GM12878 (cell line): ENCODE results near the gene RERE.

ENCODE experiments used
- ASH2L ChIP-seq: fragments of 300-600, 200-600 bp; sonication (generic); IDR thresholded peaks from 2 replicates; pipeline ENCODE4 v1.6.1; 2017; ENCODE audit warnings: low read depth, mild to moderate bottlenecking, borderline replicate concordance
- CTCF ChIP-seq, 3 experiments: IDR thresholded peaks in 2 of 3; conservative IDR thresholded peaks in 1 of 3; 2 replicates each; pipeline ENCODE4 v1.5.1; 2011; ENCODE audit warnings: low read depth in 3 of 3, low read length in 3 of 3, mild to moderate bottlenecking in 3 of 3, control low read depth in 2 of 3, moderate library complexity in 2 of 3, inconsistent platforms in 1 of 3, mixed read lengths in 1 of 3; ENCODE audit not compliant: control insufficient read depth in 2 of 3, insufficient read depth in 1 of 3; ENCODE audit errors: extremely low read depth in 1 of 3
- KDM1A ChIP-seq: fragments of 200-600 bp; sonication (generic); IDR thresholded peaks from 2 replicates; pipeline ENCODE4 v1.6.1; 2016; ENCODE audit warnings: borderline replicate concordance

DNA sequence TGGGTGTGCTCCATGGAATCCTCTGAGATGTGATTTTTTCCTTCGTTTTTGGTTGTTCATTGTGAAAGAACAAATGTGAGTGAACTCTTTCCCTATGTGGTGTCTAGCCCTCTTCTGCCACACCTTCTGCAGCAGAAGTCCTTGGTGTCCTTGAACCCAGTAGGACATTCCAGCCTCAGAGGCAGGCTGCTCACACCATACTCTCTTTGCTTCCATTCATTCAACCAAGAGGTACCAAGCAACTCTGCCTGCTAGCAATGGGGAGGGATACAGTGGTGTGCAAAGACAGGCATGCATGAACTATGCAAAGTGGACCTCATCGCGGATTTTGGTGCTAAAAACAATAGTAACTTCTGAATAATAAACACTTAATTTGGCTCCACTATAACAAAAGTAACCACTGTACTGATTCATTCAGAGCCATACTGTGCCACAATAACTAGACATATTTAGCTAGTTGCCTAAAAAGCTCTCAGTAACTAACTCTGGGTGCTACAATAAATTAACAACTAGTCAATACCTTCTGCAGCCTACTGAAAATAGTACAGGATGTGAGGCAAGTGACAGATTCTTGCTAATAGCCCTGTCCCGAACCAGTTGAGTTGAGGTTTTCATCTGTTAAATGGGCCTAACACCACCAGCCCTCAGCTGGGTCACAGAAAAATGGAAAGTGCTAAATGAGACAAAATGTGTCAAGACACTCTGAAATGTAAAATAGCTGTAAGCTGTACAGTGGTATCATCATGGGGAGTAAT lies 344.1 kb downstream of the RERE start:
- TF ChIP-seq KDM1A: no peak
- TF ChIP-seq ASH2L: no peak
- TF ChIP-seq CTCF (IDR thresholded peaks at IDR 0.05 in 2 of 3, conservative IDR thresholded peaks at IDR 0.05 in 1 of 3; ENCODE audit: control insufficient read depth in 2 of 3, extremely low read depth in 1 of 3, insufficient read depth in 1 of 3, low read depth in 3 of 3, low read length in 3 of 3): no peak
